IMR-90 (cell line): Measurements from ENCODE around the gene NEDD4L. TPM values are rescaled to one million over a fixed set of nuclear protein-coding genes. Genes with fewer than 3 reads are reported as not detected.
A peak's percentile ranks its signal among the peaks of the same experiment; 100 is the strongest.

Experiments used
- ATAC-seq: fragments of 200-7000 bp; cut with Tn5 transposase; 2 replicates; pipeline ENCODE4 v1.9.1; 2020; ENCODE audit warnings: low read depth, mild to moderate bottlenecking, moderate library complexity
- BruUV-seq: library from RNA; stranded (reverse); fragments of 400-500 nt; replicated peaks from 2 replicates; lab custom pipeline; 2021; lab: Mats Ljungman, UMichigan
- CTCF ChIA-PET: fragments of 300-600 bp; formaldehyde crosslinking; extraction: SDS; loops from one replicate; lab custom pipeline; 2021; ENCODE audit warnings: antibody characterized with exemption; lab: Yijun Ruan, JAX
- POLR2A ChIA-PET: fragments of 300-600 bp; sonication (Branson Sonifier 250); formaldehyde crosslinking; loops from one replicate; lab custom pipeline; 2022; ENCODE audit warnings: antibody characterized with exemption; ENCODE audit not compliant: unreplicated experiment; lab: Charles Lee
- DNase-seq: peaks from one replicate; pipeline ENCODE4 v3.0.0; 2013
- H2AFZ ChIP-seq: replicated peaks from 2 replicates; pipeline ENCODE3; 2013; ENCODE audit warnings: low read length, mild to moderate bottlenecking; ENCODE audit not compliant: poor library complexity
- H2AK5ac ChIP-seq: 2 replicates; pipeline ENCODE4 v1.6.1; 2013; ENCODE audit warnings: low read depth, low read length, inconsistent platforms
- H2AK9ac ChIP-seq: replicated peaks from 2 replicates; pipeline ENCODE3; 2013; ENCODE audit warnings: mild to moderate bottlenecking, low read depth, low read length, moderate library complexity; ENCODE audit not compliant: poor library complexity
- H2BK120ac ChIP-seq: 2 replicates; pipeline ENCODE4 v1.6.1; 2013; ENCODE audit warnings: low read depth, low read length, inconsistent platforms
- H2BK15ac ChIP-seq: 3 replicates; pipeline ENCODE4 v1.6.1; 2013; ENCODE audit warnings: low read depth, low read length, inconsistent platforms
- H2BK20ac ChIP-seq: 2 replicates; pipeline ENCODE4 v1.6.1; 2013; ENCODE audit warnings: low read depth, mild to moderate bottlenecking, inconsistent platforms, low read length, moderate library complexity
- H2BK5ac ChIP-seq: 2 replicates; pipeline ENCODE4 v1.6.1; 2013; ENCODE audit warnings: mild to moderate bottlenecking, low read depth, low read length, inconsistent platforms; ENCODE audit not compliant: poor library complexity, severe bottlenecking
- H3K14ac ChIP-seq: replicated peaks from 2 replicates; pipeline ENCODE4 v1.6.1; 2013; ENCODE audit warnings: low read depth, low read length, inconsistent platforms
- H3K18ac ChIP-seq: 2 replicates; pipeline ENCODE4 v1.6.1; 2013; ENCODE audit warnings: low read depth, low read length, control low read depth
- H3K23ac ChIP-seq: 2 replicates; pipeline ENCODE4 v1.6.1; 2013; ENCODE audit warnings: low read depth, low read length, inconsistent platforms
- H3K27ac ChIP-seq: 2 replicates; pipeline ENCODE4 v1.5.1; 2013; ENCODE audit warnings: mild to moderate bottlenecking, control low read depth, low read length; ENCODE audit not compliant: insufficient read depth
- H3K27me3 ChIP-seq: 2 replicates; pipeline ENCODE4 v1.6.1; 2013; ENCODE audit warnings: low read length; ENCODE audit not compliant: control insufficient read depth, insufficient read depth
- H3K36me3 ChIP-seq: 2 replicates; pipeline ENCODE4 v1.6.1; 2013; ENCODE audit warnings: low read length, mixed read lengths; ENCODE audit not compliant: control insufficient read depth, insufficient read depth
- H3K4ac ChIP-seq: 2 replicates; pipeline ENCODE4 v1.6.1; 2013; ENCODE audit warnings: low read depth, low read length, inconsistent platforms
- H3K4me1 ChIP-seq: 2 replicates; pipeline ENCODE4 v1.6.1; 2013; ENCODE audit warnings: low read length, mixed read lengths; ENCODE audit not compliant: control insufficient read depth, insufficient read depth
- H3K4me2 ChIP-seq: 2 replicates; pipeline ENCODE4 v1.6.1; 2013; ENCODE audit warnings: low read depth, mild to moderate bottlenecking, control low read depth, low read length, moderate library complexity
- H3K4me3 ChIP-seq: 2 replicates; pipeline ENCODE4 v1.5.1; 2013; ENCODE audit warnings: low read depth, mild to moderate bottlenecking, control low read depth, low read length, moderate library complexity; ENCODE audit not compliant: insufficient read depth
- H3K56ac ChIP-seq: 2 replicates; pipeline ENCODE4 v1.6.1; 2013; ENCODE audit warnings: low read length, inconsistent platforms; ENCODE audit not compliant: insufficient read depth; ENCODE audit errors: extremely low read depth
- H3K79me1 ChIP-seq, 2 experiments: 2 replicates each; pipeline ENCODE4 v1.6.1; 2013; ENCODE audit warnings: low read length in 2 of 2, inconsistent platforms in 1 of 2, low read depth in 1 of 2
- H3K9ac ChIP-seq: 2 replicates; pipeline ENCODE4 v1.6.1; 2013; ENCODE audit warnings: low read depth, low read length, control low read depth
- H3K9me1 ChIP-seq: 2 replicates; pipeline ENCODE4 v1.6.1; 2013; ENCODE audit warnings: low read length, inconsistent platforms; ENCODE audit not compliant: insufficient read depth
- H3K9me3 ChIP-seq: 2 replicates; pipeline ENCODE4 v1.6.1; 2013; ENCODE audit warnings: low read length; ENCODE audit not compliant: control insufficient read depth, insufficient read depth
- H4K20me1 ChIP-seq: 2 replicates; pipeline ENCODE4 v1.6.1; 2013; ENCODE audit warnings: low read length, inconsistent platforms; ENCODE audit not compliant: insufficient read depth
- H4K5ac ChIP-seq: 2 replicates; pipeline ENCODE4 v1.6.1; 2013; ENCODE audit warnings: mild to moderate bottlenecking, low read depth, low read length, control low read depth
- H4K8ac ChIP-seq, 2 experiments: 2 replicates each; pipeline ENCODE4 v1.6.1; 2013; ENCODE audit warnings: low read depth in 2 of 2, low read length in 2 of 2, control low read depth in 1 of 2, inconsistent platforms in 1 of 2
- H4K91ac ChIP-seq: 2 replicates; pipeline ENCODE4 v1.6.1; 2013; ENCODE audit warnings: low read depth, low read length, inconsistent platforms; ENCODE audit not compliant: insufficient read depth
- BHLHE40 ChIP-seq: fragments of 150-350 bp; IDR thresholded peaks from 2 replicates; pipeline ENCODE4 v1.6.1; 2016; ENCODE audit warnings: mild to moderate bottlenecking, low read depth, low read length
- CHD1 ChIP-seq: IDR thresholded peaks from 2 replicates; pipeline ENCODE4 v1.6.1; 2012; ENCODE audit warnings: low read depth, low read length, improper control_type of control experiment
- FOS ChIP-seq: fragments of 150-350 bp; IDR thresholded peaks from 2 replicates; pipeline ENCODE4 v1.6.1; 2016; ENCODE audit warnings: low read depth, low read length
- MAFK ChIP-seq: IDR thresholded peaks from 2 replicates; pipeline ENCODE4 v1.6.1; 2012; ENCODE audit warnings: low read depth, low read length, improper control_type of control experiment
- MAZ ChIP-seq: IDR thresholded peaks from 2 replicates; pipeline ENCODE4 v1.6.1; 2012; ENCODE audit warnings: low read depth, mild to moderate bottlenecking, low read length, improper control_type of control experiment, moderate library complexity, borderline replicate concordance
- MXI1 ChIP-seq: IDR thresholded peaks from 2 replicates; pipeline ENCODE4 v1.6.1; 2012; ENCODE audit warnings: low read depth, mild to moderate bottlenecking, low read length, moderate library complexity, borderline replicate concordance
- NFE2L2 ChIP-seq: fragments of 150-350 bp; IDR thresholded peaks from 2 replicates; pipeline ENCODE4 v1.6.1; 2016; ENCODE audit warnings: low read depth, mild to moderate bottlenecking, low read length
- POLR2A ChIP-seq: IDR thresholded peaks from 2 replicates; pipeline ENCODE4 v1.6.1; 2012; ENCODE audit warnings: mild to moderate bottlenecking, low read depth, low read length
- RAD21 ChIP-seq: IDR thresholded peaks from 2 replicates; pipeline ENCODE4 v1.6.1; 2012; ENCODE audit warnings: low read length, improper control_type of control experiment
- RCOR1 ChIP-seq: IDR thresholded peaks from 2 replicates; pipeline ENCODE4 v1.6.1; 2012; ENCODE audit warnings: mild to moderate bottlenecking, low read length, improper control_type of control experiment; ENCODE audit not compliant: insufficient replicate concordance
- RFX5 ChIP-seq: IDR thresholded peaks from 2 replicates; pipeline ENCODE4 v1.8.0; 2012; ENCODE audit warnings: low read depth, mild to moderate bottlenecking, low read length, moderate library complexity
- SMC3 ChIP-seq: fragments of 150-350 bp; IDR thresholded peaks from 2 replicates; pipeline ENCODE4 v1.6.1; 2016; ENCODE audit warnings: low read depth, mild to moderate bottlenecking, antibody characterized with exemption, low read length, moderate library complexity
- WGBS, 2 experiments: methylation state at CpG; one replicate each; pipeline versions ENCODE4 v1.1.5 to v1.1.7; 2013; ENCODE audit warnings: missing lambda C conversion rate in 2 of 2; ENCODE audit not compliant: insufficient read length in 1 of 2; ENCODE audit errors: extremely low coverage in 2 of 2; 5-methylcytosine and 5-hydroxymethylcytosine counted together
- dilution Hi-C: fragments of 300-500 bp; cut with HindIII; formaldehyde crosslinking; loops from one replicate; pipeline ENCODE4 v1.14.3; 2018; ENCODE audit warnings: low sequenced_read_pairs; ENCODE audit not compliant: unreplicated experiment
- in situ Hi-C: fragments of 300-500 bp; cut with MboI; formaldehyde crosslinking; loops from 3 replicates; pipeline ENCODE4 v1.14.3; 2019; ENCODE audit warnings: low sequenced_read_pairs, inconsistent platforms, mixed read lengths
- intact Hi-C: fragments of 100-400 bp; cut with micrococcal nuclease; formaldehyde crosslinking; loops from 2 replicates; pipeline ENCODE4 v1.10.0; 2022
- polyA plus RNA-seq, 3 experiments: library from polyadenylated mRNA; depleted of rRNA; stranded (reverse); fragments of >200 nt; gene quantifications; 2 replicates each; pipeline ENCODE4 v1.2.3, GENCODE V29; 2012; ENCODE audit warnings: low replicate concordance in 1 of 3
- total RNA-seq: library from RNA; depleted of rRNA; stranded (reverse); fragments of >200 nt; gene quantifications from 2 replicates; pipeline ENCODE4 v1.2.3, GENCODE V29; 2012
- TF ChIP-seq, protein P1 (sequence below): fragments of 150-350 bp; IDR thresholded peaks from 2 replicates; pipeline ENCODE4 v1.6.1; 2017; ENCODE audit warnings: mild to moderate bottlenecking, antibody characterized with exemption, low read length, low read depth
- TF ChIP-seq, protein P2 (sequence below): fragments of 150-350 bp; IDR thresholded peaks from 2 replicates; pipeline ENCODE4 v1.6.1; 2016; ENCODE audit warnings: low read depth, mild to moderate bottlenecking, low read length, moderate library complexity, borderline replicate concordance
- TF ChIP-seq, protein P3 (sequence below): conservative IDR thresholded peaks from 2 replicates; pipeline ENCODE4 v1.5.1; 2012; ENCODE audit warnings: mild to moderate bottlenecking, low read depth, low read length, improper control_type of control experiment

Gene NEDD4L
- total and polyA plus RNA-seq, 2 of the 4 experiments (the other 2 are of a cell fraction): 10.0 to 10.9 TPM

DNA sequence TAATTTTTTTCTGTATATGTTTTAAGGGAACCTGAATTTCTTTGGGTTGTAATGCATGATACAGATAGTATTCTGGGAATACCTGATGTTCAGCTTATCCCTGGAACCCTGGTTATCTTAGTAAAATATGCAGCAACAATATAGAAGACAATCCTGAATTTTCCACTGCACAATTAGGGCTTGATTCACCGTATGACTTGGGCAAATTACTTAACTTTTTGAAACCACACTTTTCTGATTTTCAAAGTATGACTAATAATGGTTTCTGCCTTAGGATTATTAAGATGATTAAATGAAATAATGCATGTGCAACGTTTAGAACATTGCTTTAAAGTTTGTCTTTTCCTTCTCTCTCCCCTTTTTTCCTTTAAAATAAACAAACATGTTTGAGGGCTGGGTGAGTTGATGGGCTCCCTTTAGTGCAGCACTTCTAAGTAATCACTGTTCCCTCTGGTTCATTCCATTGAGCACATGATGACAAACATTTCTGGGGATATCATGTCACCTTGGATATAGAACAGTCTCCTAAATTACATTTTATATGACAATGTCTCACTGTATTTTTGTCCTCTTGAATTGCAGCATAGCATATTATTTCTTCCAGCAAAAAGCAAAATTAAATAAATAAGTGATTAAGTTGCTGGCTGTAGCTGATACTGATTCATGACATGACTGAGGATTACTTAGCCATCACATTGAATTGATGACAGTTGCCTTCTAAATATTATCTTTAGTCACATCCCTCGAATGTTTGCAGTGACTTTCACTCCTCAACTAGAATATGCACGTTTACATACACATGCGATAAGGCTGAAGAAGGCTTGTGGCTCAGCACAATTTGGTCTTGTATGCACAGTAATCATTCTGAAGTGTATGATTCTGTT, 254.5 kb downstream of the NEDD4L start:
- ATAC-seq (peak; percentile 56), DNase-seq (peak; percentile 37)
- H4K91ac ChIP-seq: no peak overlapping the region
- H2AK9ac ChIP-seq: no peak overlapping the region
- no peak overlapping the region for H3K14ac ChIP-seq
- no peak overlapping the region for H2AFZ ChIP-seq
- no peak overlapping the region for H3K23ac ChIP-seq
- no peaks in the 10 kb centered on the region for H3K9me1 ChIP-seq
- in situ Hi-C loops: no loop called here
- H2AK5ac ChIP-seq: no peak overlapping the region
- no peak overlapping the region for H2BK15ac ChIP-seq
- H3K4me2 ChIP-seq: peak overlapping the region; percentile 49; the same call in 1 of the 2 replicates
- no peaks in the 10 kb centered on the region for H3K79me1 ChIP-seq
- H3K4me3 ChIP-seq: no peak overlapping the region
- H2BK20ac ChIP-seq: no peak overlapping the region
- H4K8ac ChIP-seq: no peak overlapping the region
- no peaks in the 10 kb centered on the region for H3K36me3 ChIP-seq
- H3K27me3 ChIP-seq: peaks cover 13% of the 10 kb centered on the region
- H3K4me1 ChIP-seq: peaks cover 5% of the 10 kb centered on the region
- no peak overlapping the region for H2BK120ac ChIP-seq
- ChIA-PET CTCF (no interaction called here), POLR2A (no interaction called here)
- dilution Hi-C loops: no loop called here
- no peaks in the 10 kb centered on the region for H4K20me1 ChIP-seq
- no peak overlapping the region for H4K5ac ChIP-seq
- H3K27ac ChIP-seq: no peak overlapping the region
- no peak overlapping the region for H3K9ac ChIP-seq
- no peak overlapping the region for H3K4ac ChIP-seq
- BruUV-seq: no TSS peak
- H2BK5ac ChIP-seq: no peak overlapping the region
- no CpG with 5 or more reads among the region's 5 CpGs for WGBS, 2 experiments
- H3K9me3 ChIP-seq: no peaks in the 10 kb centered on the region
- no peak overlapping the region for H3K18ac ChIP-seq
- H3K56ac ChIP-seq: no peak overlapping the region
- intact Hi-C loops: no loop called here
- TF ChIP-seq CHD1 (no peak), MXI1 (no peak), RCOR1 (no peak), MAFK (0 out of 2 replicates have a peak, but pooled peaks have one; percentile 11), MAZ (no peak), NFE2L2 (no peak), SMC3 (no peak), RAD21 (no peak), RFX5 (no peak), FOS (no peak), POLR2A (no peak), BHLHE40 (peak; percentile 57; the same call in 1 of the 2 replicates)
- TF ChIP-seq, protein P1, sequence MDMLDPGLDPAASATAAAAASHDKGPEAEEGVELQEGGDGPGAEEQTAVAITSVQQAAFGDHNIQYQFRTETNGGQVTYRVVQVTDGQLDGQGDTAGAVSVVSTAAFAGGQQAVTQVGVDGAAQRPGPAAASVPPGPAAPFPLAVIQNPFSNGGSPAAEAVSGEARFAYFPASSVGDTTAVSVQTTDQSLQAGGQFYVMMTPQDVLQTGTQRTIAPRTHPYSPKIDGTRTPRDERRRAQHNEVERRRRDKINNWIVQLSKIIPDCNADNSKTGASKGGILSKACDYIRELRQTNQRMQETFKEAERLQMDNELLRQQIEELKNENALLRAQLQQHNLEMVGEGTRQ: no peak
- TF ChIP-seq, protein P2, sequence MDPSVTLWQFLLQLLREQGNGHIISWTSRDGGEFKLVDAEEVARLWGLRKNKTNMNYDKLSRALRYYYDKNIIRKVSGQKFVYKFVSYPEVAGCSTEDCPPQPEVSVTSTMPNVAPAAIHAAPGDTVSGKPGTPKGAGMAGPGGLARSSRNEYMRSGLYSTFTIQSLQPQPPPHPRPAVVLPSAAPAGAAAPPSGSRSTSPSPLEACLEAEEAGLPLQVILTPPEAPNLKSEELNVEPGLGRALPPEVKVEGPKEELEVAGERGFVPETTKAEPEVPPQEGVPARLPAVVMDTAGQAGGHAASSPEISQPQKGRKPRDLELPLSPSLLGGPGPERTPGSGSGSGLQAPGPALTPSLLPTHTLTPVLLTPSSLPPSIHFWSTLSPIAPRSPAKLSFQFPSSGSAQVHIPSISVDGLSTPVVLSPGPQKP: no peak
- TF ChIP-seq, protein P3, sequence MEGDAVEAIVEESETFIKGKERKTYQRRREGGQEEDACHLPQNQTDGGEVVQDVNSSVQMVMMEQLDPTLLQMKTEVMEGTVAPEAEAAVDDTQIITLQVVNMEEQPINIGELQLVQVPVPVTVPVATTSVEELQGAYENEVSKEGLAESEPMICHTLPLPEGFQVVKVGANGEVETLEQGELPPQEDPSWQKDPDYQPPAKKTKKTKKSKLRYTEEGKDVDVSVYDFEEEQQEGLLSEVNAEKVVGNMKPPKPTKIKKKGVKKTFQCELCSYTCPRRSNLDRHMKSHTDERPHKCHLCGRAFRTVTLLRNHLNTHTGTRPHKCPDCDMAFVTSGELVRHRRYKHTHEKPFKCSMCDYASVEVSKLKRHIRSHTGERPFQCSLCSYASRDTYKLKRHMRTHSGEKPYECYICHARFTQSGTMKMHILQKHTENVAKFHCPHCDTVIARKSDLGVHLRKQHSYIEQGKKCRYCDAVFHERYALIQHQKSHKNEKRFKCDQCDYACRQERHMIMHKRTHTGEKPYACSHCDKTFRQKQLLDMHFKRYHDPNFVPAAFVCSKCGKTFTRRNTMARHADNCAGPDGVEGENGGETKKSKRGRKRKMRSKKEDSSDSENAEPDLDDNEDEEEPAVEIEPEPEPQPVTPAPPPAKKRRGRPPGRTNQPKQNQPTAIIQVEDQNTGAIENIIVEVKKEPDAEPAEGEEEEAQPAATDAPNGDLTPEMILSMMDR: no peak
